Psoas muscle (tissue), 8 donors: ENCODE data around the gene COA8. TPM values are rescaled to one million over a fixed set of nuclear protein-coding genes. Genes with fewer than 3 reads are reported as not detected.

Source experiments
- ATAC-seq, 4 donors: fragments of 200-7000 bp; cut with Tn5 transposase; one replicate each; pipeline ENCODE4 v1.9.1; 2020; ENCODE audit warnings: moderate library complexity in 3 of 4, mild to moderate bottlenecking in 2 of 4
- DNase-seq, 2 donors: peaks; one replicate each; pipeline ENCODE4 v3.0.0-alpha.2; 2020
- H3K27ac ChIP-seq: fragments of 200-600 bp; one replicate; pipeline ENCODE4 v1.8.0; 2022
- H3K27me3 ChIP-seq, 3 donors: fragments of 200-600 bp in 1 of 3; one replicate each; pipeline versions ENCODE4 v1.6.1 to v1.8.0; 2013 to 2022; ENCODE audit warnings: low read length in 2 of 3, mild to moderate bottlenecking in 2 of 3, moderate library complexity in 1 of 3; ENCODE audit not compliant: insufficient read depth in 3 of 3
- H3K36me3 ChIP-seq, 2 donors: fragments of 200-600 bp in 1 of 2; one replicate each; pipeline versions ENCODE4 v1.6.1 to v1.8.0; 2013 to 2022; ENCODE audit warnings: low read depth in 1 of 2, mild to moderate bottlenecking in 1 of 2, moderate library complexity in 1 of 2; ENCODE audit not compliant: insufficient read depth in 1 of 2
- H3K4me1 ChIP-seq: fragments of 200-600 bp; one replicate; pipeline ENCODE4 v1.8.0; 2022
- H3K4me3 ChIP-seq: fragments of 200-600 bp; one replicate; pipeline ENCODE4 v1.8.0; 2022; ENCODE audit warnings: mild to moderate bottlenecking
- H3K9me3 ChIP-seq: fragments of 200-600 bp; one replicate; pipeline ENCODE4 v1.8.0; 2022
- CTCF ChIP-seq: fragments of 200-600 bp; IDR thresholded peaks from one replicate; pipeline ENCODE4 v1.8.0; 2022; ENCODE audit warnings: antibody characterized with exemption
- WGBS, 3 donors: extraction: QIAGEN DNeasy Blood & Tissue Kit; methylation state at CpG; one replicate each; pipeline versions ENCODE4 v1.1.6 to v1.1.7; 2013; 5-methylcytosine and 5-hydroxymethylcytosine counted together
- intact Hi-C, 2 donors: fragments of 100-400 bp; cut with DNase I; formaldehyde crosslinking; loops; one replicate each; pipeline versions ENCODE4 v1.11.0 to v1.14.2; 2022
- polyA plus RNA-seq, 3 donors: library from polyadenylated mRNA; stranded (reverse); fragments of 200-250 nt; gene quantifications; one replicate each; pipeline ENCODE4 v1.2.3, GENCODE V29; 2013
- total RNA-seq, 4 donors: library from RNA; stranded (reverse); fragmentation: NEBNext Ultra II Directional in 2 of 4; extraction: Animal tissue kit (Norgen Biotek cat#: 25700) in 2 of 4; gene quantifications; one replicate each; pipeline versions ENCODE4 v1.2.1 to v1.2.4, GENCODE V29; 2021 to 2023
- donor health status: healthy with polysubstance abuse.
- donor health status: DM: no; HTN: no; CAD: no; lungs with moderate emphysema.
- donor health status: Bipolar disorder and iron deficiency.
- donor health status: healthy.
- donor health status: DM: yes; HTN: yes; CAD: no.
- donor health status: DM: no; HTN: no; CAD: no.
- donor health status: DM: no; HTN: no; CAD: no.
- donor health status: DM: yes; HTN: yes; CAD: no.

Gene COA8
- total and polyA plus RNA-seq, 7 donors = 73.6 to 171 (median 101) TPM

GRCh38 chr14:103550451-103551337 lies 12.1 kb upstream of the COA8 start:
- DNase-seq = peak; percentile 58 to 67
- intact Hi-C loops = no loop called here
- Histone ChIP-seq H3K36me3 (no peaks in the 10 kb centered on the region), H3K27ac (peak overlapping the region; percentile 85), H3K4me1 (peaks cover 39% of the 10 kb centered on the region), H3K27me3 (no peaks in the 10 kb centered on the region), H3K4me3 (no peak overlapping the region), H3K9me3 (no peaks in the 10 kb centered on the region)
- peak in 3 of 4 donors; percentile 2 to 16 (median 15) for ATAC-seq
- TF ChIP-seq CTCF = no peak
- 58 to 66% (median 63%) methylated on average over 18 to 22 of the region's 22 CpGs for WGBS, 3 donors

GRCh38 chr14:103551338-103551762 lies 11.4 kb upstream of the COA8 start:
- H3K4me1 ChIP-seq = peaks cover 44% of the 10 kb centered on the region
- peak; percentile 84 to 86 for DNase-seq
- WGBS, 3 donors = 36 to 47% (median 39%) methylated on average over 15 to 17 of the region's 17 CpGs

GRCh38 chr14:103552011-103552845 lies 10.5 kb upstream of the COA8 start:
- peak overlapping the region; percentile 85 for H3K27ac ChIP-seq
- peaks cover 52% of the 10 kb centered on the region for H3K4me1 ChIP-seq
- 27 to 38% (median 28%) methylated on average over 18 of the region's 18 CpGs for WGBS, 3 donors
- DNase-seq = peak; percentile 75 to 78
- peak; percentile 67 to 74 (median 72) for ATAC-seq
- H3K4me3 ChIP-seq = peak overlapping the region; percentile 28
- no peaks in the 10 kb centered on the region for H3K27me3 ChIP-seq
- intact Hi-C loops = no loop called here
- no peak for TF ChIP-seq CTCF
- no peaks in the 10 kb centered on the region for H3K9me3 ChIP-seq
- no peaks in the 10 kb centered on the region for H3K36me3 ChIP-seq

More at GRCh38 chr14:103551338-103551762, 11.4 kb upstream of the COA8 start:
- intact Hi-C loops = no loop called here
- H3K9me3 ChIP-seq = no peaks in the 10 kb centered on the region
- H3K27ac ChIP-seq = peak overlapping the region; percentile 85
- H3K4me3 ChIP-seq = peak overlapping the region; percentile 28
- no peak for TF ChIP-seq CTCF
- H3K27me3 ChIP-seq = no peaks in the 10 kb centered on the region
- H3K36me3 ChIP-seq = no peaks in the 10 kb centered on the region
- ATAC-seq = peak; percentile 41 to 67 (median 62)

- WGBS, 3 donors = 90 to 94% (median 92%) methylated on average over 11 of the region's 11 CpGs
- no peak for ATAC-seq
- TF ChIP-seq CTCF = no peak
- Histone ChIP-seq H3K27me3 (no peaks in the 10 kb centered on the region), H3K4me1 (peaks cover 58% of the 10 kb centered on the region), H3K36me3 (no peaks in the 10 kb centered on the region), H3K4me3 (no peak overlapping the region), H3K9me3 (no peaks in the 10 kb centered on the region), H3K27ac (peak overlapping the region; percentile 85)
- no peak for DNase-seq
- intact Hi-C loops = no loop called here
Observed at GRCh38 chr14:103552846-103553210, 9.9 kb upstream of the COA8 start.
